ENCODE results near the gene MAP3K12. TPM values are rescaled to one million over a fixed set of nuclear protein-coding genes. Genes with fewer than 3 reads are reported as not detected.

The MAP3K12 gene
- total RNA-seq, 1 experiment from 2014 or later: 11.6 TPM

- no peak for DNase-seq (ENCODE audit: low spot score)
- no peaks in the 10 kb centered on the region for H3K27me3 ChIP-seq (replicated peaks; ENCODE audit: insufficient read depth, low read depth, low read length, poor library complexity)
- TF ChIP-seq, protein P1, sequence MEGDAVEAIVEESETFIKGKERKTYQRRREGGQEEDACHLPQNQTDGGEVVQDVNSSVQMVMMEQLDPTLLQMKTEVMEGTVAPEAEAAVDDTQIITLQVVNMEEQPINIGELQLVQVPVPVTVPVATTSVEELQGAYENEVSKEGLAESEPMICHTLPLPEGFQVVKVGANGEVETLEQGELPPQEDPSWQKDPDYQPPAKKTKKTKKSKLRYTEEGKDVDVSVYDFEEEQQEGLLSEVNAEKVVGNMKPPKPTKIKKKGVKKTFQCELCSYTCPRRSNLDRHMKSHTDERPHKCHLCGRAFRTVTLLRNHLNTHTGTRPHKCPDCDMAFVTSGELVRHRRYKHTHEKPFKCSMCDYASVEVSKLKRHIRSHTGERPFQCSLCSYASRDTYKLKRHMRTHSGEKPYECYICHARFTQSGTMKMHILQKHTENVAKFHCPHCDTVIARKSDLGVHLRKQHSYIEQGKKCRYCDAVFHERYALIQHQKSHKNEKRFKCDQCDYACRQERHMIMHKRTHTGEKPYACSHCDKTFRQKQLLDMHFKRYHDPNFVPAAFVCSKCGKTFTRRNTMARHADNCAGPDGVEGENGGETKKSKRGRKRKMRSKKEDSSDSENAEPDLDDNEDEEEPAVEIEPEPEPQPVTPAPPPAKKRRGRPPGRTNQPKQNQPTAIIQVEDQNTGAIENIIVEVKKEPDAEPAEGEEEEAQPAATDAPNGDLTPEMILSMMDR (conservative IDR thresholded peaks at IDR 0.05; ENCODE audit: low read depth, low read length): no peak
- no peak for TF ChIP-seq EZH2 (IDR thresholded peaks at IDR 0.05; ENCODE audit: borderline replicate concordance, low read depth, low read length, poor library complexity, severe bottlenecking)
- no TSS peak for BruUV-seq (replicated peaks)
- H3K4me1 ChIP-seq (ENCODE audit: insufficient read depth, low read length, poor library complexity, severe bottlenecking): no peaks in the 10 kb centered on the region
- H3K27ac ChIP-seq (ENCODE audit: low read depth, low read length, poor library complexity, severe bottlenecking): no peak overlapping the region
- intact Hi-C loops (cut with micrococcal nuclease; ENCODE audit: unreplicated experiment): no loop called here
- POLR2A ChIA-PET (ENCODE audit: low non-redundant PET): no interaction called here
- CTCF ChIA-PET: no interaction called here
- H3K36me3 ChIP-seq (ENCODE audit: insufficient read depth, low read length, poor library complexity, severe bottlenecking): peaks cover 98% of the 10 kb centered on the region
- no peaks in the 10 kb centered on the region for H3K9me3 ChIP-seq (ENCODE audit: low read depth, low read length, poor library complexity, severe bottlenecking)
- H3K4me3 ChIP-seq (ENCODE audit: low read depth, low read length, poor library complexity, severe bottlenecking): no peak overlapping the region
These were observed 32.6 kb downstream of the MAP3K12 start for GRCh38 chr12:53466640-53467039.

DNA sequence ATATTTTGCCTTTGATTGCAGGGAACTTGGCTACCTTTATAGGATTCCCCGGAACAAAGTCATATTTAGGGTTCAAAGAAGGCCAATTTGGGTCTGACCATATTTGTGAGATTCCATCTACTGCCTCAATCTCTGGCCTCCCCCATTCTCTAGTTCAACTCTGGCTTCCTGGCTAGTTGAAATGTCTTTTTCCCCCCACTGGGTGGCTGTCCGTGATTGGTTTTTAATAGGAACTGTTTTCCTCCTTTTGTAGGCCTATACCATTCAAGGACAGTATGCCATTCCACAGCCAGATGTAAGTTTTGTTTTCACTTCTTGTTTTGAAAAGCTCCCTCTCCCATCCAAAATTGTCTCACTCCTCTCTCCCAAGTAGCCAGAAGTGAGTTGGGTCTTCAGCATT is 33.6 kb downstream of the MAP3K12 start:
- H3K36me3 ChIP-seq (ENCODE audit: insufficient read depth, low read length, poor library complexity, severe bottlenecking): peaks cover 99% of the 10 kb centered on the region
- H3K9me3 ChIP-seq (ENCODE audit: low read depth, low read length, poor library complexity, severe bottlenecking): no peaks in the 10 kb centered on the region
- BruUV-seq (replicated peaks): no TSS peak
- intact Hi-C loops (cut with micrococcal nuclease; ENCODE audit: unreplicated experiment): no loop called here
- POLR2A ChIA-PET (ENCODE audit: low non-redundant PET): no interaction called here
- H3K4me1 ChIP-seq (ENCODE audit: insufficient read depth, low read length, poor library complexity, severe bottlenecking): no peaks in the 10 kb centered on the region
- no peak overlapping the region for H3K4me3 ChIP-seq (ENCODE audit: low read depth, low read length, poor library complexity, severe bottlenecking)
- no peak overlapping the region for H3K27ac ChIP-seq (ENCODE audit: low read depth, low read length, poor library complexity, severe bottlenecking)
- no peaks in the 10 kb centered on the region for H3K27me3 ChIP-seq (replicated peaks; ENCODE audit: insufficient read depth, low read depth, low read length, poor library complexity)
- DNase-seq (ENCODE audit: low spot score): no peak
- CTCF ChIA-PET: no interaction called here
- TF ChIP-seq EZH2 (IDR thresholded peaks at IDR 0.05; ENCODE audit: borderline replicate concordance, low read depth, low read length, poor library complexity, severe bottlenecking): no peak
- TF ChIP-seq, protein P1 (conservative IDR thresholded peaks at IDR 0.05; ENCODE audit: low read depth, low read length): no peak

DNA sequence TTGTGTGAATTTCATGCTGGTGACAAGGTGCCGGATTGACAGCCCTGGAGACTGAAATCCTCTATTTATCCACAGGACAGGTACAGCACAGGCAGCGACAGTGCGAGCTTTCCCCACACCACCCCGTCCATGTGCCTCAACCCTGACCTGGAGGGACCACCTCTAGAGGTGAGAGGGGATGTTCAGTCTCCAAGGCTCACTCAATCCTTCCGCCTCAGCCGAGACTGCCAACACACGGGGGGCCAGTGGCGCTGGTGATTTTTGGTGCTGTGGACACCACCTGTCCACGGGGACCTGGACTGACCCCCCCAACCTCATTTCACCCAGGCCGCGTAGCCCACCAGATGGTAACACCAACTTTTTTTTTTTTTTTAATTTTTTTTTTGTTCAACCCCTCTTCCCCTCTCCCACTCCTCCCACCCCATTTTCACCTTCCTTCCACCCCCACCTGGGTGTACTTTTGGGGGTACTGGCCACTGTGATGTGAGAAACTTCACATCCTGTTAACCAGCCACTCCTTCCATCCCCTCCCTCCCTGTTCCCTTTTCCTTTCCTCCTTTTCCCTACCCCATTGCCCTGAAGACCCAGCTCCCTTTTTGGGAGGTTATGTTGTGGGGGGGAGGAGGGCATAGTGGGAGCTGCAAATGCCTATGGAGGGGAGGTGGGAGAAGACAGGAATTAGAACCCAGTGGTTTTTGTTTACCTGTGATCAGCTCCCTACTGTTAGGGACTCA is 34.4 kb downstream of the MAP3K12 start:
- Histone ChIP-seq H3K36me3 (ENCODE audit: insufficient read depth, low read length, poor library complexity, severe bottlenecking) (peaks cover 99% of the 10 kb centered on the region), H3K4me1 (ENCODE audit: insufficient read depth, low read length, poor library complexity, severe bottlenecking) (peaks cover 6% of the 10 kb centered on the region), H3K4me3 (ENCODE audit: low read depth, low read length, poor library complexity, severe bottlenecking) (no peak overlapping the region), H3K27ac (ENCODE audit: low read depth, low read length, poor library complexity, severe bottlenecking) (no peak overlapping the region), H3K9me3 (ENCODE audit: low read depth, low read length, poor library complexity, severe bottlenecking) (no peaks in the 10 kb centered on the region), H3K27me3 (replicated peaks; ENCODE audit: insufficient read depth, low read depth, low read length, poor library complexity) (no peaks in the 10 kb centered on the region)
- ChIA-PET CTCF (no interaction called here), POLR2A (ENCODE audit: low non-redundant PET) (interaction anchor here (0.7 kb wide), 1 partner anchor 17 kb away, joined by 6 read pairs; no protein-coding TSS in a partner anchor)
- no peak for TF ChIP-seq EZH2 (IDR thresholded peaks at IDR 0.05; ENCODE audit: borderline replicate concordance, low read depth, low read length, poor library complexity, severe bottlenecking)
- TF ChIP-seq, protein P1 (conservative IDR thresholded peaks at IDR 0.05; ENCODE audit: low read depth, low read length): no peak
- intact Hi-C loops (cut with micrococcal nuclease; ENCODE audit: unreplicated experiment): loop anchor here (5.0 kb wide), 1 partner anchor 443 kb away; no protein-coding TSS in a partner anchor
- DNase-seq (ENCODE audit: low spot score): no peak
- BruUV-seq (replicated peaks): no TSS peak

All from A673 (cell line).